SK-N-SH (cell line): Measurements from ENCODE around the gene TEP1. TPM values are rescaled to one million over a fixed set of nuclear protein-coding genes. Genes with fewer than 3 reads are reported as not detected.

Experiments
- CTCF ChIA-PET: fragments of 300-600, 350-600 bp; formaldehyde crosslinking; extraction: SDS; loops from one replicate; lab custom pipeline; 2021; lab: Yijun Ruan, JAX
- POLR2A ChIA-PET: fragments of 350-600 bp; sonication (Branson Sonifier 250); formaldehyde crosslinking; extraction: SDS; loops from one replicate; lab custom pipeline; 2020; ENCODE audit warnings: antibody characterized with exemption, inconsistent platforms; lab: Yijun Ruan, JAX
- DNase-seq: peaks from one replicate; pipeline ENCODE4 v3.0.0; 2012
- H2AFZ ChIP-seq: fragments of 200-600 bp; sonication (generic); 2 replicates; pipeline ENCODE4 v1.8.1; 2016; ENCODE audit warnings: antibody characterized with exemption, mild to moderate bottlenecking, low read depth
- H3F3A ChIP-seq: fragments of 200-600 bp; sonication (generic); replicated peaks from 2 replicates; pipeline ENCODE3; 2016; ENCODE audit warnings: antibody characterized with exemption, mild to moderate bottlenecking; ENCODE audit not compliant: insufficient read depth
- H3K27ac ChIP-seq, 2 experiments: fragments of 200-500 bp in 1 of 2; fragments of 200-600 bp in 1 of 2; sonication (Bioruptor generic) in 1 of 2; sonication (generic), shearing (Covaris generic) in 1 of 2; 2 replicates each; pipeline versions ENCODE4 v1.5.1 to v1.6.1; 2014 to 2016; ENCODE audit warnings: low read depth in 2 of 2, inconsistent platforms in 1 of 2, low read length in 1 of 2, mild to moderate bottlenecking in 1 of 2, mixed read lengths in 1 of 2
- H3K27me3 ChIP-seq: fragments of 200-600 bp; sonication (generic), shearing (Covaris generic); 2 replicates; pipeline ENCODE4 v1.6.1; 2016; ENCODE audit warnings: mixed run types; ENCODE audit not compliant: insufficient read depth
- H3K36me3 ChIP-seq, 2 experiments: fragments of 200-500 bp in 1 of 2; fragments of 200-600 bp in 1 of 2; sonication (Bioruptor generic) in 1 of 2; sonication (generic) in 1 of 2; replicated peaks in 1 of 2; 2 replicates each; pipeline versions ENCODE3 to v1.5.1; 2014 to 2016; ENCODE audit warnings: low read length in 1 of 2, mild to moderate bottlenecking in 1 of 2; ENCODE audit not compliant: insufficient read depth in 2 of 2, control insufficient read depth in 1 of 2
- H3K4me1 ChIP-seq, 2 experiments: fragments of 200-500 bp in 1 of 2; fragments of 200-600 bp in 1 of 2; sonication (Bioruptor generic) in 1 of 2; sonication (generic), shearing (Covaris generic) in 1 of 2; 2 replicates each; pipeline versions ENCODE4 v1.5.1 to v1.6.1; 2014 to 2016; ENCODE audit warnings: low read depth in 1 of 2, low read length in 1 of 2, mixed run types in 1 of 2; ENCODE audit not compliant: insufficient read depth in 2 of 2, control insufficient read depth in 1 of 2
- H3K4me2 ChIP-seq: fragments of 200-600 bp; sonication (generic), shearing (Covaris generic); 2 replicates; pipeline ENCODE4 v1.6.1; 2017; ENCODE audit warnings: mixed run types
- H3K4me3 ChIP-seq, 2 experiments: fragments of 200-500 bp in 1 of 2; fragments of 200-600 bp in 1 of 2; sonication (Bioruptor generic) in 1 of 2; sonication (generic), shearing (Covaris generic) in 1 of 2; 2 replicates each; pipeline versions ENCODE4 v1.5.1 to v1.8.1; 2014 to 2016; ENCODE audit warnings: low read depth in 2 of 2, inconsistent platforms in 1 of 2, low read length in 1 of 2, mild to moderate bottlenecking in 1 of 2, mixed read lengths in 1 of 2, moderate library complexity in 1 of 2
- H3K79me2 ChIP-seq: fragments of 200-600 bp; sonication (generic); 2 replicates; pipeline ENCODE4 v1.8.1; 2017; ENCODE audit warnings: mild to moderate bottlenecking; ENCODE audit not compliant: insufficient read depth
- H3K9ac ChIP-seq: fragments of 200-600 bp; sonication (generic); 2 replicates; pipeline ENCODE4 v1.6.1; 2017; ENCODE audit warnings: mixed run types
- H3K9me2 ChIP-seq: fragments of 200-600 bp; sonication (generic); 2 replicates; pipeline ENCODE4 v1.6.1; 2017; ENCODE audit warnings: mixed run types
- H3K9me3 ChIP-seq: fragments of 200-600 bp; sonication (generic); 2 replicates; pipeline ENCODE4 v1.6.1; 2017; ENCODE audit warnings: mixed run types, mild to moderate bottlenecking, moderate library complexity
- H4K20me1 ChIP-seq: fragments of 200-600 bp; sonication (generic); 2 replicates; pipeline ENCODE4 v1.6.1; 2017; ENCODE audit warnings: mild to moderate bottlenecking, mixed run types; ENCODE audit not compliant: insufficient read depth
- FOSL2 ChIP-seq: IDR thresholded peaks from 2 replicates; pipeline ENCODE4 v1.4.0; 2012; ENCODE audit warnings: low read depth, mild to moderate bottlenecking, moderate library complexity, borderline replicate concordance
- IRF3 ChIP-seq: fragments of 150-350 bp; IDR thresholded peaks from 2 replicates; pipeline ENCODE4 v1.6.1; 2016; ENCODE audit warnings: mild to moderate bottlenecking, low read depth, low read length
- JUND ChIP-seq: IDR thresholded peaks from 2 replicates; pipeline ENCODE4 v1.4.0; 2012
- NFIC ChIP-seq: IDR thresholded peaks from 2 replicates; pipeline ENCODE4 v1.4.0; 2012; ENCODE audit warnings: borderline replicate concordance
- NRF1 ChIP-seq: IDR thresholded peaks from 2 replicates; pipeline ENCODE4 v1.6.1; 2012; ENCODE audit warnings: low read depth, mild to moderate bottlenecking, low read length
- PBX3 ChIP-seq: IDR thresholded peaks from 2 replicates; pipeline ENCODE4; 2012
- POLR2AphosphoS5 ChIP-seq: IDR thresholded peaks from 2 replicates; pipeline ENCODE4 v1.6.1; 2012; ENCODE audit warnings: low read depth, low read length
- REST ChIP-seq: IDR thresholded peaks from 2 replicates; pipeline ENCODE4 v1.6.1; 2012; ENCODE audit warnings: mild to moderate bottlenecking, low read depth, low read length, moderate library complexity
- RXRA ChIP-seq: IDR thresholded peaks from 2 replicates; pipeline ENCODE4 v1.4.0; 2012; ENCODE audit warnings: low read depth, mild to moderate bottlenecking, borderline replicate concordance
- TAF1 ChIP-seq: IDR thresholded peaks from 2 replicates; pipeline ENCODE4 v1.6.1; 2012; ENCODE audit warnings: low read depth, mild to moderate bottlenecking, low read length, moderate library complexity, borderline replicate concordance
- TCF12 ChIP-seq: IDR thresholded peaks from 2 replicates; pipeline ENCODE4 v1.4.0; 2012
- TEAD4 ChIP-seq: IDR thresholded peaks from 2 replicates; pipeline ENCODE4 v1.4.0; 2012; ENCODE audit warnings: mild to moderate bottlenecking, borderline replicate concordance; ENCODE audit not compliant: insufficient read depth
- YY1 ChIP-seq: IDR thresholded peaks from 2 replicates; pipeline ENCODE4 v1.4.0; 2012; ENCODE audit warnings: low read depth, mild to moderate bottlenecking
- WGBS: methylation state at CpG from one replicate; pipeline ENCODE4 v1.1.6; 2017; ENCODE audit warnings: low lambda C conversion rate; 5-methylcytosine and 5-hydroxymethylcytosine counted together
- polyA plus RNA-seq, 3 experiments: library from polyadenylated mRNA; depleted of rRNA; stranded (reverse); fragments of >200 nt; gene quantifications; 2 replicates each; pipeline ENCODE4 v1.2.3, GENCODE V29; 2012

Gene TEP1
- polyA plus RNA-seq, 1 of the 3 experiments (the other 2 are of a cell fraction), result 12.1 TPM

DNA sequence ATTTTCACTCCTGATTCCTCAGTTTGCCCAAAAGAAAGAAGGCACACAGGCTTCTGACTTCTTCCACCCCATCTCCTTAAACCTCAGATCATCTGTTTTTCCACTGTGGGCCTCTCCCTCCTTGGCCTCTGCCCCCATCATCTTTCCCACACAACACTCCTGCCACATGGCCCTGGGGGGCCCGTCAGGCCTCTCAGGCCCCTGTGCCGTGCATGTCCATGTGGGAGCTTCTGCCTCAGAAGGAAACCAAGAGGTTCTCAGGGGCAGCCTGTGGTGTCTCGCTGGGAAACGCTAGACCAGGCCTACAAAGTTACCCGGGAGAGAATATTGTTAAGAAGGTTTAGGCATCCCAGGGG, 14.7 kb upstream of the TEP1 start:
- Histone ChIP-seq H2AFZ (peak overlapping the region; percentile 91; the same call in 1 of the 2 replicates), H3K27ac (no peak overlapping the region)

More for the DNA sequence above, 14.7 kb upstream of the TEP1 start:
- H3K36me3 ChIP-seq, result no peaks in the 10 kb centered on the region
- ChIA-PET CTCF (interaction anchor here (2.0 kb wide), 1 partner anchor 12 kb away, joined by 7 read pairs; no protein-coding TSS in a partner anchor), POLR2A (no interaction called here)
- no peaks in the 10 kb centered on the region for H4K20me1 ChIP-seq
- no peak overlapping the region for H3K4me3 ChIP-seq
- TF ChIP-seq TAF1 (no peak), POLR2AphosphoS5 (no peak), REST (no peak), IRF3 (no peak), JUND (no peak), RXRA (no peak), TEAD4 (no peak), NRF1 (no peak), PBX3 (no peak), TCF12 (no peak), FOSL2 (no peak), YY1 (no peak), NFIC (no peak)
- peaks cover 0 to 7% of the 10 kb centered on the region in 2 experiments; a peak in 1 of 4 replicates for H3K4me1 ChIP-seq
- H3K79me2 ChIP-seq, result no peaks in the 10 kb centered on the region
- H3K4me2 ChIP-seq, result no peak overlapping the region
- H3K9ac ChIP-seq, result no peak overlapping the region
- WGBS, result 91% methylated on average over 5 of the region's 5 CpGs
- H3K9me3 ChIP-seq, result no peaks in the 10 kb centered on the region
- DNase-seq, result no peak
- no peaks in the 10 kb centered on the region for H3K9me2 ChIP-seq
- no peaks in the 10 kb centered on the region for H3F3A ChIP-seq
- H3K27me3 ChIP-seq, result no peaks in the 10 kb centered on the region
